ENCODE results near the gene STARD13.

The STARD13 gene

DNA sequence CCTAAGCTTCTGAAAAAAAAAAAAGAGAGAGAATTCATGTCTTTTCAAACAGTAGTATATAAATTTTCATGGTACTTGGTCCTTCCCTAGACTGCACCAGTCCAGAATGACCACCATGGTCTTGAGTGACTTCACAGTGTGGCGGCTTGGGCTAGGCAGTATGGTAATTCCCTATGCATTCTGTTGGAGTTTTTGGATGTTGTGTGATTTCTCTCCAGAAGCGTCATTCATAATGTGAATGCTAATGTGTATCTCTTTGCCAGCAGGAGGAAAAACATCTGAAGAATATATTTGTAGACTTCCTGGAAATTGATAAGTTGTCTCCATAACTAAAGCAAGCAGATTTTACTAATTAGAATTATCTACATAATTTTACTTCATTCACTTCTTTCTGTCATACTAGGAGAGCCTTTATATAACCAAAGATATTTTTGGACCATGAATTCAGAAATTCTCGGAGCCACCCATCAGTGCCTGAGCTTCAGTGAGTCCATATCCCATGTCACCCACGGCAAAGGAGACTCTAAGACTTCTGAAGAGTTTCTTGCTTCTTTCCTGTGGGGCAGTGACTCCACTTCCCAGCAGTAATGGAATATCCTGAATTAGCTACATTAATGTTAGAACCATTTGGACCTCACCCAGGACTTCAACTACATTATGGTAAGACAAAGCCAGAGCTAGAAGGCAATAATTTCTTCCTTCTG is 8.4 kb downstream of the STARD13 start:
- no peak for DNase-seq

- DNase-seq: no peak
Measured at GRCh38 chr13:33276570-33276969, 9.0 kb downstream of the STARD13 start.

DNA sequence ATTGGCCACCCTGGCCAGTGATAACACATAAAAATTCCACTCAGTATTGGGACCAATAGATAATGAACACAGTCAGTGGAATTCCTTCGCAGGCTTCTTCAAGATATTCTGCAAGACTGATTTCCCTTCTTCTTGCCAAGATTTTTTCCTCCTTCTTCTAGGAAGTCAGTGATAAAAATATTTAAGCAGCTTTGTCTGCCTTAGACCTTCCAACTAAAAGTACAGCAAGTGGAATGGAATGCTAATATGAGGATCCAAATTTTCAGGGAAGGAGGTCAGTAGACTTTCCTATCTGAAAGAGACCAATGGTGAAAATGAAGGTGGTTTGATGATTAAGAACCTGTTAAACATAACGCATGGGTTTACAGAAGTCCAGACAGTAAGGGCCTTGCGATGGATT is 9.6 kb downstream of the STARD13 start:
- no peak for DNase-seq

DNA sequence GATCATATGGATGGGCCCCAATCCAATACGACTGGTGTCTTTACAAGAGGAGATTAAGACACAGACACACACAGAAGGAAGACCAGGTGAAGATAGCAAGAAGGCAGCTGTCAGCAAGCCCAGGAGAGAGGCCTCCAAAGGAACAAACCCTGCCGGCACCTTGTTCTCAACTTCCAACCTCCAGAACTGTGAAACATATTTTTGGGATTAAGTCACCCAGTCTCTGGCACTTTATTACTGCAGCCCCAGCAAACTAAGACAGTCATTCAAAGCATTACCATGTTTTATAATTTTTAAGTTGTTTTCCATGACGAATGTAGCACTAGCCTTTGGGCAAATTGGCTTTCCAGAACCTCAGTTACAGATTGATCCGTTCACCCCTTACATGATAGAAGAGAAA is 11.3 kb downstream of the STARD13 start:
- no peak for DNase-seq

DNA sequence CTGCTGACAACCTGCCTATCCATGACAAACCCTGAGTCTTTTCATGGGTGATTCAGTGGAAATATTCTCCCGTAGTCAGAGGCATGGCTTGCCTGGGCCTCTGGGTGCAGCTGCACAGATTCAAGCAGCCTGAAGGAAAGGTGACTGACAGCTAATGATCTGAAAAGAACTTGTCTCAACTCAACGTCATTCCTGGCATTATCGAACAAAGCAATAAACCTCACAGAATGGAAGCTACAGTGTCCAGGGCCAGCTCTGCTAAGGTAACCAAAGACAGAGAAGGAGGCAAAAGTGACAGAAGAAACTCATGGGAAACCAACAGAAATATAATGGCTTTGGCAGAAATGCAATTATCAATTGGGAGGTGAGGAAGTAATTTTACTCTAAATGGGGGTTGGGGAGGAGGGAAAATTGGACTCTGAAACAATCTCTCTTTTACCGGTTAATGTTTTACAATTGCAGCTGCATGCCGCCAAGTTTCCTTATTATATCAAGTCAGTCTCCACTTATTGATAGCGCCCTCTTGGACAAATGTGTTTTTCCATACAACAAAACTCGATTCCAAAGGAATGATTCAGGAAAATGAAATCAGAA is 12.9 kb downstream of the STARD13 start:
- DNase-seq: no peak

DNA sequence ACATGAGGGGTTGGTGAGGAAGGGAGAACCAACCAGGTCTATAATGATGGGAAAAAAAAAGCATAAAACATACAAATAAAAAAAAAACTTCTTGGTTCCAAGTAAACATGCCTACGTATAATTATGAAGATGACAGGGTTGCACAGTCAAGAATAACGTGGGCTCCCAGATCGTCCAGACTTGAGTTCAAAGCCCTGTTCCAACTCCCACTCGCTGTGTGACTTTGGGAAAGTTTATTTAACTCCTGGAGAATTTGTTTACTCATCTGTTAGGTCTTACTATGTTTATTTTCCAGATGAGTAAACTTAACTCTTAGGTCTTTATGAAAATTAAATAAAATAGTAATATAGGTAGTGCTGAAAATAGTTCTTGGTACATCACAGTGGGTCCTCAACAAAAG is 13.8 kb downstream of the STARD13 start:
- no peak for DNase-seq

GRCh38 chr13:33270895-33271538 is 14.5 kb downstream of the STARD13 start:
- DNase-seq: no peak

DNA sequence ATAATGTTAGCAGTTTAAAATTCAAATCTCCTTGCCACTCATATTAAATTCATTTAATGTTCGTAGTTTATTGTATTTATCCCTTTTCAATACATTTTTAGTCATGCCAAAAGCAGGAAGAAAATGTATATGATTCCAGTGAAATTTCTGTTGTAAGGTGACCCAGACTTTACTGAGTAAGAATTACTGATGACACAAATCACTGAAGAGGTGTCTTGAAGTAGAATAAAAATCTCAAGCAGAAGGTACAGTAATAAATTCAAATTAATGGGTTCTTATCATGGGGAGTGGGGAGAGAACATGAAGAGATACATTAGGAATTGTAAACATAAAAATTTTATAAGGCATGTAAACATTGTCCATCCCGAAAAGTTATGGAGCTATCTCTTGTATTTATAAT is 19.9 kb downstream of the STARD13 start:
- no peak for DNase-seq

GRCh38 chr13:33265133-33265532 is 20.4 kb downstream of the STARD13 start:
- DNase-seq: no peak

DNA sequence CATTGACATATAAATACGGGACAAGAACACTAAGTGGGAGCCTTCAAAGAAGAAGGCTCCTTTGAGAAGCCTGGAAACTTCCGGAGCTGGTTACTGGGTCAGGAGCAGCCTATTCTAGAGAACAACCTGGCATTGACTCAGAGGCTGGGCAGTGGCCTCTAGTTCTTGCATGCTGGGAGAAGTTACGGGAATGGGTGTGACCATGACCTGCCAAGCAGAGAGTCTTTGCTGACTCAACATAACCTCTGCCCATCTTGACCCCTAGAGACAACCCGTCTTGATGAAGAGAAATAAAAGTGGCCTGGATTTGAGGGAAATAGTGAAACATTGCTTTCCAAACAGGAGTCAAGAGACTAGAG is 21.0 kb downstream of the STARD13 start:
- no peak for DNase-seq

DNA sequence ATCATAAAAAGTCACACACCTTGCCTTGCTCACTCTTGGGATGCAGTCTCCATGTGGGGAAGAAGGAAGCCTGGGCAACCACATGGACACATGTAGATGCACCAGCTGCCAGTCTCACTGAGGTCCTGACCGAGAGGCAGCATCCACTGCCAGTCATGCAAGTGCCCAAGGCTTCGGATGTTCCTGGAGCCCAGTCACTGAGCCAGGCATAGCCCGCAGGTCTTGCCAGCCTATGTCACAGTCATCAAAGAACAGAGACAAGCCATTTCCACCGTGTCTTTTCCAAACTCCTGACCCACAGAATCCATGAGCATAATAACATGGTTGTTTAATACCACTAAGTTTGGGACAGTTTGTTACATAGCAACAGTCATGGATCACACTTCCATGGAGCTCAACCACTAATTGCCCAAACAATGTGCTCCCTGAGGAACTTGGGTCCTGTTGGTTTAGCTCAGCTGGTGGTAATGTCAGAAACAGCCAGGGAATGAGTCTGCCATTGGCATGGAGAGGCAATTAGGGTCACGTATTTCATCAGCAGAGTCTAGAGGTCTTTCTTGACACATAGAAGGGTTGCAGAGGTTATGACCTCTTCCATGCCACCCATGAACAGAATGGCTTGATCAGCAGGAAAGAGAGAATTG is 21.5 kb downstream of the STARD13 start:
- no peak for DNase-seq

- no peak for DNase-seq
Measured at GRCh38 chr13:33263484-33263883, 22.1 kb downstream of the STARD13 start.

GRCh38 chr13:33262997-33263396 is 22.6 kb downstream of the STARD13 start:
- no peak for DNase-seq

- no peak for DNase-seq
Measured at GRCh38 chr13:33262594-33262993, 23.0 kb downstream of the STARD13 start.

DNA sequence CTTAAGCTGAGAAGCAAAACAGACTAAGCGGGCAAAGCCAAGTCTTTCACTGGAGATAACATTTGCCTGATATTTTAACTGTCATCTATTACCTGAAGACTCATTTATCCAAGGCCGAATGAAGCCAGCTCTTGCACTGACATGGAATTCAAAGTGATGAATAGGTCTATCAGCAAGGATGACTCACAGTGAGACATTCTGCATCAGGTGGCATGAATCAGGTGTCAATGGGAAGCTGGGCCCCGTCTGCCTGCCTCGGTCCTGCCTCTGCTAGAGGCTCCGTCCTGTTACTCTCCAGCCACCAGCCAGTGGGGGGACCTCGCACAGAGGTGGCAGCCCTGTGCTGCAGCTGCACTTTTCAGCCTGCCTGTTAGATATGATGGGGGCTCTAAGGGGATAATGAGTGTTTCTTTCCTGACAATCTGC is 23.5 kb downstream of the STARD13 start:
- peak; percentile 55 for DNase-seq

- DNase-seq: no peak
Measured at GRCh38 chr13:33261387-33262061, 24.0 kb downstream of the STARD13 start.

DNA sequence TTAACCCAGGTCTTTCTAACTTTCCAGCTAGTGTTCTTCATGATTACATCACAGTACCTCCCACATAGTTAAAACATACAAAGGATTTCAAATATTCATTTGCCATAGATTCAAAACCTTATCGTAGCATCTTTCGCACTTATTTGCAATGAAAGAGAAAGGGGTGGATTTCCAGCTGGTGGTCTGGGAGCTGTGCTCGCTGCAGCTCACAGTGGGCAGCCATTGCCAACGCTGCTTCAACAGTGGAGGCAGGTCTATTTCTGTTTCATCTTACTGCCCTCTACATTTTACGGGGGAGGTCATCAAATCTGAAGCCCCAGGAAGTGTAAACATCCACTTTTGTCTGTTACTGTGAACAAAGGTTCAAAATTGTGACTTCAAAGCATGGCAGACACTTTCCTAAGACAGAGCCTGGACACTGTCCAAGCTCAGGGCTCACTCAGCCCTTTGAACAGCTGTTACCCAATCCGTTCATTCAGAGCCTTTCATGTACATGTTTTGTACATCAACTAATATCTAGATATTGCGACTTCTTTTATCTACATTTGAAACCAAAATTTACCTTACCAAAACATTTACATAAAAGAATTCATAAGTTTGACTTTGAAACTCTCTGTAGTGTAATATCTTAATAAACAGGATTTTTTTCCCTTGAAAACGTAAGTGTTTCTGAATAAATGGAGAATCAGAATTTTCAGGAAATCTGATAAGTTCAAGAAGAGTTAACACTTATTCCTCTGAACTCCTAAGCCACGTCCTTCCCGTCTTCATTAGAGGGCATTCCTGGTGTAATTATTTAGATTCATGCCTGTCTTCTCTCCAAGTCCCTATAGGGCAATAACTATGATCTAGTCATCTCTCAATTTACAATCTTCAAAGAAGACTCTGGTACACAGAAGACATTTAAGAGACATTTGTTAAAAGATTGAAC is 25.1 kb downstream of the STARD13 start:
- peak; percentile 53 for DNase-seq

DNA sequence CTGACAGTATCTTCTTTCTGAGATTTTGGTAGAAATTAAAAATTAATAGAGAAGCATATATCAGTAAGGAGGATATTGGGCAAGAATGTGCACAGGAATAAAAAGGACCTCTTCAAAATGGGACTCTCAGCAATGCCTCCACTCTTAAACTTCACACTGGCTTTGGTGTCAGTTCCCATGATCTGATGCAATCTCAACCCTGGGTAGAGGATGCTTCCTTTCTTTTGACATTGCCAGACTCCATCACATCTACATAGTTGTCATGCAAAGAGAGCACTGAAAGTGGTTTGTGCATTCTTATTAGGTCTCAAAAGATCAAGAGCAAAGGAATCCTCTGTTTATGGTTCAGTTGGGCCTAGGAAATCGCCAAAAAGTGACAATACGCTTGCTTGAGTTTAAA is 26.3 kb downstream of the STARD13 start:
- DNase-seq: no peak

GRCh38 chr13:33258808-33259193 is 26.8 kb downstream of the STARD13 start:
- DNase-seq: no peak

DNA sequence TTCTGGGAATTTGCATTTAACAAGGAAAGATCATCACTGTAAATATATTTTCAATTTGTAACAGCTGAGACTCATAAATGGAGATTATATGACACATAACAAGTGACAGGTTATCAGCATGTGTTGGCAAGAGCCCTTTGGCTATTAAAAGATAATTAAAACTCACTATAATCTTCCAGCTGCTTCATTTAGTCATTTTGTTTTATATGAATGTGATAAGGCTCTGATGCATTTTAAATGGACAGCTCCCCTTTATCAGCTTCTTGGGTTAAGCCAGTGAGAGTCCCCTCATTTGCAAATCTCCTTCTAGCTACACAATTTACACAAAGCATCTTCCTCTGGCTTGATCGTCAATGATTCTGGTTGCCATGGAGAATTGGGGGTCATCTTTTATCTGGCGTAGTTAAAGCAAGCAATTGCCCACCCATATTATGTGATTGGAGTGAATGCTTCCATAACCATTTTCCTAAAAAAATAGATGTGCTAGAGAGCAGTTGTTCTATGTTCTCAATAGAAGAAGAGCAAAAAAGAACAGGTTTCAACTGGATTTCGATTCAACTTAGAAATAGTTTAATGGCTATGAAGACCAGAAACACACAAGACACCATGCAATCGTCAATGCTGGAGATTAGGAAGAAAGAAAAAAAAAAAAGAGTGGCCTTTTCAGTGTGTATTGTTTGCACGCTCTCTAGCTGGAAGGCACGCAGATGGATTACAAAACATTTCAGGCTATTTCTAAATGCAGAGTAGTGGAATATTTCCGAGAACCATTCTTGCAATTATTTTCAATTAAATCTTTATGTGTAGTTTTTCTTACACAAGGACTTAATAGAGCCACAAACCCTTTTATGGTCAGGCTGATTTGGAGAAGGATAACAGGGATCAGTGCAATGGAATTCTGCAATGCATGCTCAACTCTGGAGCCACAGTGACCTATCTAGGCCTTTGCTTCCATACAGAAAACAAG is 27.4 kb downstream of the STARD13 start:
- DNase-seq: no peak
